GM12878 (cell line): ENCODE results near the gene PRKAG2. TPM values are rescaled to one million over a fixed set of nuclear protein-coding genes. Genes with fewer than 3 reads are reported as not detected.

Experiments used
- ATAC-seq: fragments of 200-7000 bp; cut with Tn5 transposase; 3 replicates; pipeline ENCODE4 v1.9.1; 2020; ENCODE audit warnings: mild to moderate bottlenecking, moderate library complexity
- BruUV-seq: library from RNA; stranded (reverse); fragments of 400-500 nt; replicated peaks from 2 replicates; lab custom pipeline; 2021; lab: Mats Ljungman, UMichigan
- CTCF ChIA-PET: fragments of 300-600 bp; sonication (Branson Sonifier 250); formaldehyde crosslinking; extraction: SDS; loops from one replicate; lab custom pipeline; 2021; ENCODE audit warnings: inconsistent platforms; lab: Yijun Ruan, JAX
- POLR2A ChIA-PET: fragments of 350-600 bp; formaldehyde crosslinking; extraction: SDS; loops from one replicate; lab custom pipeline; 2021; ENCODE audit warnings: inconsistent platforms; lab: Charles Lee
- RAD21 ChIA-PET: fragments of 300-600 bp; sonication (Branson Sonifier 250); formaldehyde crosslinking; loops from one replicate; lab custom pipeline; 2023; ENCODE audit warnings: antibody characterized with exemption; ENCODE audit not compliant: unreplicated experiment; lab: Charles Lee
- SMC1A ChIA-PET: fragments of 300-600 bp; sonication (Branson Sonifier 250); formaldehyde crosslinking; loops from one replicate; lab custom pipeline; 2023; ENCODE audit not compliant: unreplicated experiment, uncharacterized antibody; lab: Charles Lee
- DNase-seq: peaks from one replicate; pipeline ENCODE4 v3.0.0-alpha.2; 2011; ENCODE audit warnings: low read depth, low spot score
- FAIRE-seq: peaks from 3 replicates; lab custom pipeline; 2011; peaks lifted over from hg19 to GRCh38; lab: Jason Lieb, UNC
- H2AFZ ChIP-seq: 2 replicates; pipeline ENCODE4 v1.6.0; 2011; ENCODE audit warnings: low read depth, low read length, control low read depth; ENCODE audit not compliant: control insufficient read depth
- H3K27ac ChIP-seq: 2 replicates; pipeline ENCODE4 v1.5.1; 2011; ENCODE audit warnings: control low read depth; ENCODE audit not compliant: control insufficient read depth, insufficient read depth
- H3K27me3 ChIP-seq, 2 experiments: replicated peaks in 1 of 2; 2 replicates each; pipeline versions ENCODE4 v1.6.0 to v1.6.1; 2011; ENCODE audit warnings: low read length in 1 of 2; ENCODE audit not compliant: control insufficient read depth in 2 of 2, insufficient read depth in 2 of 2
- H3K36me3 ChIP-seq, 2 experiments: 2 replicates each; pipeline ENCODE4 v1.5.1; 2011; ENCODE audit warnings: low read length in 1 of 2; ENCODE audit not compliant: control insufficient read depth in 2 of 2, insufficient read depth in 2 of 2
- H3K4me1 ChIP-seq: 2 replicates; pipeline ENCODE4 v1.6.1; 2011; ENCODE audit warnings: mild to moderate bottlenecking, low read length, moderate library complexity, mixed read lengths; ENCODE audit not compliant: control insufficient read depth, insufficient read depth
- H3K4me2 ChIP-seq: 2 replicates; pipeline ENCODE4 v1.6.0; 2011; ENCODE audit warnings: control low read depth; ENCODE audit not compliant: control insufficient read depth, insufficient read depth
- H3K4me3 ChIP-seq: fragments of 200-600 bp; sonication (generic); 2 replicates; pipeline ENCODE4 v1.5.1; 2016
- H3K79me2 ChIP-seq: 2 replicates; pipeline ENCODE4 v1.6.0; 2011; ENCODE audit warnings: low read length; ENCODE audit not compliant: control insufficient read depth, insufficient read depth
- H3K9ac ChIP-seq: 2 replicates; pipeline ENCODE4 v1.8.0; 2011; ENCODE audit warnings: low read length, control low read depth, mixed read lengths; ENCODE audit not compliant: control insufficient read depth, insufficient read depth
- H3K9me3 ChIP-seq: replicated peaks from 3 replicates; pipeline ENCODE4 v1.5.1; 2011; ENCODE audit warnings: mild to moderate bottlenecking, low read length; ENCODE audit not compliant: control insufficient read depth, insufficient read depth
- H4K20me1 ChIP-seq: 2 replicates; pipeline ENCODE4 v1.6.0; 2011; ENCODE audit not compliant: control insufficient read depth, insufficient read depth
- ASH2L ChIP-seq: fragments of 300-600, 200-600 bp; sonication (generic); IDR thresholded peaks from 2 replicates; pipeline ENCODE4 v1.6.1; 2017; ENCODE audit warnings: low read depth, mild to moderate bottlenecking, borderline replicate concordance
- JUND ChIP-seq: IDR thresholded peaks from 2 replicates; pipeline ENCODE4 v1.6.1; 2012; ENCODE audit warnings: low read depth, mild to moderate bottlenecking, low read length, improper control_type of control experiment, moderate library complexity
- NR2C1 ChIP-seq: fragments of 450-650 bp; IDR thresholded peaks from 2 replicates; pipeline ENCODE4 v1.6.1; 2017; ENCODE audit warnings: antibody characterized with exemption, mild to moderate bottlenecking, moderate library complexity
- POLR2AphosphoS2 ChIP-seq: IDR thresholded peaks from 2 replicates; pipeline ENCODE4 v1.6.1; 2011; ENCODE audit warnings: low read depth, mild to moderate bottlenecking, low read length, improper control_type of control experiment, moderate library complexity
- WGBS: methylation state at CpG from one replicate; pipeline ENCODE4 v1.1.6; 2016; ENCODE audit warnings: low lambda C conversion rate; ENCODE audit not compliant: insufficient replicate concordance, insufficient coverage; ENCODE audit errors: missing lambda C conversion rate; 5-methylcytosine and 5-hydroxymethylcytosine counted together
- in situ Hi-C: fragments of 300-500 bp; cut with MboI; formaldehyde crosslinking; loops from 9 replicates; pipeline ENCODE4 v1.14.3; 2018; ENCODE audit warnings: mixed read lengths
- intact Hi-C: fragments of 100-400 bp; cut with micrococcal nuclease; formaldehyde crosslinking; loops from one replicate; pipeline ENCODE4 v1.14.2; 2022; ENCODE audit not compliant: unreplicated experiment
- polyA plus RNA-seq, 11 experiments: library from polyadenylated mRNA; depleted of rRNA in 4 of 11; unstranded in 6 of 11; stranded (reverse) in 5 of 11; fragments of >200 nt; fragmentation: Nextera tagmentation in 4 of 11; fragmentation: Illumina TruSeq in 1 of 11; extraction: Ambion mirVana in 4 of 11; extraction: Trizol in 1 of 11; gene quantifications; 1 replicate in 1 of 11; 2 replicates in 10 of 11; pipeline versions ENCODE4 v1.2.1 to v1.2.3, GENCODE V29; 2011 to 2016; ENCODE audit warnings: inconsistent platforms in 2 of 11, missing spikeins in 2 of 11, low read depth in 1 of 11
- total RNA-seq, 4 experiments: library from RNA; depleted of rRNA in 3 of 4; stranded (reverse); fragments of >200 nt in 3 of 4; fragmentation: Illumina TruSeq in 1 of 4; extraction: Trizol in 1 of 4; gene quantifications; 2 replicates each; pipeline versions ENCODE4 v1.2.1 to v1.2.3, GENCODE V29; 2013 to 2021
- TF ChIP-seq, protein P1 (sequence below): fragments of 450-650 bp; formaldehyde crosslinking; IDR thresholded peaks from 2 replicates; pipeline ENCODE4 v1.4.0; 2020; ENCODE audit warnings: mild to moderate bottlenecking, moderate library complexity
- TF ChIP-seq, protein P2 (sequence below): IDR thresholded peaks from 2 replicates; pipeline ENCODE4 v1.6.1; 2012; ENCODE audit warnings: low read depth, low read length, improper control_type of control experiment
- TF ChIP-seq, protein P3 (sequence below): fragments of 450-650 bp; conservative IDR thresholded peaks from 2 replicates; pipeline ENCODE4 v1.6.1; 2017; ENCODE audit warnings: mild to moderate bottlenecking, moderate library complexity

PRKAG2 gene
- total and polyA plus RNA-seq, 10 of the 15 experiments (the other 5 are each of a cell fraction or from before 2014, with no cell fraction given), result 3.4 to 8.9 (median 6.8) TPM

DNA sequence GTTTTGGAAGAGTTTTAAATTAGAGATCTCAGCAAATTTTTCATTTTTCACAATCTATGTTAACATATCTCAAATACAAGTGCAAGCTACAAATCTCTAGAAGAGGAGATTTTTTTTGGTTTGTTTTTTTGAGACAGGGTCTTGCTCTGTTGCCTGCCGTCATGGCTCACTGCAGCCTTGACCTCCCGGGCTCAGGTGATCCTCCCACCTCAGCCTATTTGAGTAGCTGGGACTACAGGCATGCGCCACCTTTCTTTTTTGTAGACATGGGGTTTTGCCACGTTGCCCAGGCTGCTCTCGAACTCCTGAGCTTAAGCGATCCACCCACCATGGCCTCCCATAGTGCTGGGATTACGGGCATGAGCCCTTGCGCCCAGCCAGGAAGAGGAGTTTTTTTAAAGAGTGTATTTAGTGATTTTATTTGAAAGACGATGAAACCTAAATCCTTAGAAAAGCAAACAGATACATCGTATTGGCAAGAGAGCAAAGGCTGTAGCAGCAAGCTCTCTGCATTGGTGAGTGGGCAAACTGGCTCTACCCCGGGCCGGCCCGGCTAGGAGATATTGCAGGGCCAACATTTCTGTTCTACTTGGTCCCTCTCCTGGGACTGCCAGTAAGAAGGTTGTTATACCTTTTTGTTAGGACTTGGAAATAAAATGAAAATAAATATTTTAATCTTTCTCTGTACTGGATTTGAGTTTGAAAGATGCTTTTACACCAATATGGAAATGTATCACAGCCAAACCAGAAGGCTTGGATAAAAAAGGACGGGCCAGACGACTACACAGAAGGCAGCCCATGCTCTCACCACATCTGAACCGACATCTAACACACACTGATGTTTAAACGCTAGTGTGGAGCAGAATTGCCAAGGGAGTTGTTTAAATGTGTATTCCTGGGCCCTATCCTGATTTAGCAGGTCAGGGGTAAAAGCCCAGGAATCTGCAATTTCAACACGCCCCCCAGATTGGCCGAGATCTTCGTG, 307.7 kb downstream of the PRKAG2 start:
- BruUV-seq, result no TSS peak
- no peak for DNase-seq
- FAIRE-seq, result no peak
- H3K4me2 ChIP-seq, result no peak overlapping the region
- H4K20me1 ChIP-seq, result no peaks in the 10 kb centered on the region
- H3K9me3 ChIP-seq, result no peaks in the 10 kb centered on the region
- WGBS, result 86% methylated on average over 20 of the region's 20 CpGs
- no peak for ATAC-seq
- ChIA-PET POLR2A (no interaction called here), CTCF (interaction anchor here (0.9 to 1.7 kb wide), 4 partner anchors 11 to 184 kb away, joined by 3 to 5 read pairs (median 4); no protein-coding TSS in a partner anchor), SMC1A (interaction anchor here (1.0 kb wide), 2 partner anchors 19 to 64 kb away, joined by 4 read pairs; no protein-coding TSS in a partner anchor), RAD21 (no interaction called here)
- no peak overlapping the region for H3K4me3 ChIP-seq
- in situ Hi-C loops (no loop called here), intact Hi-C loops (no loop called here)
- H3K4me1 ChIP-seq, result no peaks in the 10 kb centered on the region
- TF ChIP-seq POLR2AphosphoS2 (no peak), NR2C1 (no peak), ASH2L (no peak), JUND (no peak)
- TF ChIP-seq, protein P1, sequence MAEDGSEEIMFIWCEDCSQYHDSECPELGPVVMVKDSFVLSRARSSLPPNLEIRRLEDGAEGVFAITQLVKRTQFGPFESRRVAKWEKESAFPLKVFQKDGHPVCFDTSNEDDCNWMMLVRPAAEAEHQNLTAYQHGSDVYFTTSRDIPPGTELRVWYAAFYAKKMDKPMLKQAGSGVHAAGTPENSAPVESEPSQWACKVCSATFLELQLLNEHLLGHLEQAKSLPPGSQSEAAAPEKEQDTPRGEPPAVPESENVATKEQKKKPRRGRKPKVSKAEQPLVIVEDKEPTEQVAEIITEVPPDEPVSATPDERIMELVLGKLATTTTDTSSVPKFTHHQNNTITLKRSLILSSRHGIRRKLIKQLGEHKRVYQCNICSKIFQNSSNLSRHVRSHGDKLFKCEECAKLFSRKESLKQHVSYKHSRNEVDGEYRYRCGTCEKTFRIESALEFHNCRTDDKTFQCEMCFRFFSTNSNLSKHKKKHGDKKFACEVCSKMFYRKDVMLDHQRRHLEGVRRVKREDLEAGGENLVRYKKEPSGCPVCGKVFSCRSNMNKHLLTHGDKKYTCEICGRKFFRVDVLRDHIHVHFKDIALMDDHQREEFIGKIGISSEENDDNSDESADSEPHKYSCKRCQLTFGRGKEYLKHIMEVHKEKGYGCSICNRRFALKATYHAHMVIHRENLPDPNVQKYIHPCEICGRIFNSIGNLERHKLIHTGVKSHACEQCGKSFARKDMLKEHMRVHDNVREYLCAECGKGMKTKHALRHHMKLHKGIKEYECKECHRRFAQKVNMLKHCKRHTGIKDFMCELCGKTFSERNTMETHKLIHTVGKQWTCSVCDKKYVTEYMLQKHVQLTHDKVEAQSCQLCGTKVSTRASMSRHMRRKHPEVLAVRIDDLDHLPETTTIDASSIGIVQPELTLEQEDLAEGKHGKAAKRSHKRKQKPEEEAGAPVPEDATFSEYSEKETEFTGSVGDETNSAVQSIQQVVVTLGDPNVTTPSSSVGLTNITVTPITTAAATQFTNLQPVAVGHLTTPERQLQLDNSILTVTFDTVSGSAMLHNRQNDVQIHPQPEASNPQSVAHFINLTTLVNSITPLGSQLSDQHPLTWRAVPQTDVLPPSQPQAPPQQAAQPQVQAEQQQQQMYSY, result no peak
- TF ChIP-seq, protein P2, sequence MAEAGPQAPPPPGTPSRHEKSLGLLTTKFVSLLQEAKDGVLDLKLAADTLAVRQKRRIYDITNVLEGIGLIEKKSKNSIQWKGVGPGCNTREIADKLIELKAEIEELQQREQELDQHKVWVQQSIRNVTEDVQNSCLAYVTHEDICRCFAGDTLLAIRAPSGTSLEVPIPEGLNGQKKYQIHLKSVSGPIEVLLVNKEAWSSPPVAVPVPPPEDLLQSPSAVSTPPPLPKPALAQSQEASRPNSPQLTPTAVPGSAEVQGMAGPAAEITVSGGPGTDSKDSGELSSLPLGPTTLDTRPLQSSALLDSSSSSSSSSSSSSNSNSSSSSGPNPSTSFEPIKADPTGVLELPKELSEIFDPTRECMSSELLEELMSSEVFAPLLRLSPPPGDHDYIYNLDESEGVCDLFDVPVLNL, result no peak
- TF ChIP-seq, protein P3, sequence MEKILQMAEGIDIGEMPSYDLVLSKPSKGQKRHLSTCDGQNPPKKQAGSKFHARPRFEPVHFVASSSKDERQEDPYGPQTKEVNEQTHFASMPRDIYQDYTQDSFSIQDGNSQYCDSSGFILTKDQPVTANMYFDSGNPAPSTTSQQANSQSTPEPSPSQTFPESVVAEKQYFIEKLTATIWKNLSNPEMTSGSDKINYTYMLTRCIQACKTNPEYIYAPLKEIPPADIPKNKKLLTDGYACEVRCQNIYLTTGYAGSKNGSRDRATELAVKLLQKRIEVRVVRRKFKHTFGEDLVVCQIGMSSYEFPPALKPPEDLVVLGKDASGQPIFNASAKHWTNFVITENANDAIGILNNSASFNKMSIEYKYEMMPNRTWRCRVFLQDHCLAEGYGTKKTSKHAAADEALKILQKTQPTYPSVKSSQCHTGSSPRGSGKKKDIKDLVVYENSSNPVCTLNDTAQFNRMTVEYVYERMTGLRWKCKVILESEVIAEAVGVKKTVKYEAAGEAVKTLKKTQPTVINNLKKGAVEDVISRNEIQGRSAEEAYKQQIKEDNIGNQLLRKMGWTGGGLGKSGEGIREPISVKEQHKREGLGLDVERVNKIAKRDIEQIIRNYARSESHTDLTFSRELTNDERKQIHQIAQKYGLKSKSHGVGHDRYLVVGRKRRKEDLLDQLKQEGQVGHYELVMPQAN, result no peak
- H3K79me2 ChIP-seq, result no peaks in the 10 kb centered on the region
- H2AFZ ChIP-seq, result no peak overlapping the region
- no peaks in the 10 kb centered on the region for H3K27me3 ChIP-seq
- no peak overlapping the region for H3K27ac ChIP-seq
- H3K36me3 ChIP-seq, result peaks cover 0 to 4% of the 10 kb centered on the region in 2 experiments; a peak in 2 of 4 replicates
- H3K9ac ChIP-seq, result no peak overlapping the region
